ENCODE data around the gene SMG6.

The SMG6 gene

GRCh38 chr17:2194889-2195335 lies 108.7 kb downstream of the SMG6 start:
- TF ChIP-seq, protein P1, sequence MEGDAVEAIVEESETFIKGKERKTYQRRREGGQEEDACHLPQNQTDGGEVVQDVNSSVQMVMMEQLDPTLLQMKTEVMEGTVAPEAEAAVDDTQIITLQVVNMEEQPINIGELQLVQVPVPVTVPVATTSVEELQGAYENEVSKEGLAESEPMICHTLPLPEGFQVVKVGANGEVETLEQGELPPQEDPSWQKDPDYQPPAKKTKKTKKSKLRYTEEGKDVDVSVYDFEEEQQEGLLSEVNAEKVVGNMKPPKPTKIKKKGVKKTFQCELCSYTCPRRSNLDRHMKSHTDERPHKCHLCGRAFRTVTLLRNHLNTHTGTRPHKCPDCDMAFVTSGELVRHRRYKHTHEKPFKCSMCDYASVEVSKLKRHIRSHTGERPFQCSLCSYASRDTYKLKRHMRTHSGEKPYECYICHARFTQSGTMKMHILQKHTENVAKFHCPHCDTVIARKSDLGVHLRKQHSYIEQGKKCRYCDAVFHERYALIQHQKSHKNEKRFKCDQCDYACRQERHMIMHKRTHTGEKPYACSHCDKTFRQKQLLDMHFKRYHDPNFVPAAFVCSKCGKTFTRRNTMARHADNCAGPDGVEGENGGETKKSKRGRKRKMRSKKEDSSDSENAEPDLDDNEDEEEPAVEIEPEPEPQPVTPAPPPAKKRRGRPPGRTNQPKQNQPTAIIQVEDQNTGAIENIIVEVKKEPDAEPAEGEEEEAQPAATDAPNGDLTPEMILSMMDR (conservative IDR thresholded peaks at IDR 0.05) = no peak
- H3K27ac ChIP-seq = no peak overlapping the region

GRCh38 chr17:2192367-2193057 lies 111.1 kb downstream of the SMG6 start:
- TF ChIP-seq, protein P1 (conservative IDR thresholded peaks at IDR 0.05) = no peak
- H3K27ac ChIP-seq = no peak overlapping the region

DNA sequence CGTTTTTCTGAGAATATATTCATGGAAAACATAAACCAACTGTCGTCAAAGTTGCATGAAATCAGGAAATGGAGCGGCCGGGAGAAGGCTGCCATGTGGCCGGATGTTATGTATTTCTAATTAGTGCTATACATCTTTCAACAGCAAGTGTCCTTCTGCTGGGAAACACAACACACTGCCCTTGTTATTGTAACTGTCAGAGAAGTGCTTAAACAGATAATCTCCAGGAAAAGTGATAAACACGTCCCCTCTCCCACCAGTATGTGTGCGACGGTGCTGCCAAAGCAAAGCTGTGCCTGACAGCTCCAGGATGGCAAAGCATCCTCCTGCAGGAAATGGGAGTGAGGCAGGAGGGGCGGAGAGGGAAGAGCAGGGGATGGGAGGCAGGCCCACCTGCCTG lies 111.8 kb downstream of the SMG6 start:
- TF ChIP-seq, protein P1 (conservative IDR thresholded peaks at IDR 0.05) = no peak
- no peak overlapping the region for H3K27ac ChIP-seq

- no peak overlapping the region for H3K27ac ChIP-seq
- TF ChIP-seq, protein P1 (conservative IDR thresholded peaks at IDR 0.05) = no peak
These were observed 112.4 kb downstream of the SMG6 start for GRCh38 chr17:2191227-2191626.

DNA sequence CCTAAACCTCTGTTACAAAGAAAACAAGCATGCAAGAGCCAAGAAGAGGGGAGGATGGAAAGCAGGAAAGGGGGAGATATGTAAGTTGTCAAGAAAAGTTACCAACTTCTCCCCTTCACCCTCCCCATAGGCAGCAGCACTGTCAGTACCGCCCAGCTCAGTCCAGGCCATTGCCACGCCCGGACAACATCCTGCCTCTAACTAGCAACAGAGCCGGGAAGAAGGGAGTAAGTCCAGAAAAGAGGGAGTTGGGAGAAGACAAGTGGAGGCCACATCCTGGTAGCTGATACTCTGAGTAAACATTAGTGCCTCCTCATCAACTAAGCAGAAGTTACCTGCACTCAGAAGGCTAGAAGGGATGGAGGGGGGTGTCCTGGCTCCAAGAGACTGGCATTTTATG lies 113.6 kb downstream of the SMG6 start:
- TF ChIP-seq, protein P1 (conservative IDR thresholded peaks at IDR 0.05) = no peak
- no peak overlapping the region for H3K27ac ChIP-seq

DNA sequence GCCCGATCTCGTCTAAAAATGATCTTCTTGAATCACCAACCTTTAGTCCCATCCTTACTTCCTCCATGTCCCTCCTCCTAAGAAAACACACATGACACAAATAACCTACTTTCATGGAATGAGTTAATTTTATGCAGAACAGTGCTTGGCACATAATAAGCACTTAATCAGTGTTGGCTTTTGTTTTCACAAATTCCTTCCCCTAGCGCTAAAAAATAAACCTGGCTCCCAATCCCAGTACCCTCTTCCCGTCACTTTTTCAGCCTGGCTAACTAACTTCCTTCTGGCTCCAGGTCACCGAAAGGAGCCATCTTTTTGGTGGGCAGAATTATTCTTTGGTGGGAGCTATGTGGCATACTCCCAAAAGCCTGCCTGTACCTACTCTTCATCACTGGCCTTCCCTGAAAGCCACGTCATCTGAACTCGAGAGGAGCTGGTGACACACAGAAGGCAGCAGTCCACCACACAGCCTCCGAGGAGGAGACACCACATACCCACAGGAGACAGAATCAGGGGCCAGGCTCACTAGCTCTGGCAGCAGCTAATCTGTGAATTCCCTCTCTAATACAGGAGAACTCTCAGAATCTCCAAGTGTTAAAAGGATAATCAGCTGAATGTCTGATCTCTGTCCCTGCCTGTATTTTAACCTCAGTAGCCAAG lies 114.5 kb downstream of the SMG6 start:
- H3K27ac ChIP-seq = no peak overlapping the region
- TF ChIP-seq, protein P1 (conservative IDR thresholded peaks at IDR 0.05) = no peak

DNA sequence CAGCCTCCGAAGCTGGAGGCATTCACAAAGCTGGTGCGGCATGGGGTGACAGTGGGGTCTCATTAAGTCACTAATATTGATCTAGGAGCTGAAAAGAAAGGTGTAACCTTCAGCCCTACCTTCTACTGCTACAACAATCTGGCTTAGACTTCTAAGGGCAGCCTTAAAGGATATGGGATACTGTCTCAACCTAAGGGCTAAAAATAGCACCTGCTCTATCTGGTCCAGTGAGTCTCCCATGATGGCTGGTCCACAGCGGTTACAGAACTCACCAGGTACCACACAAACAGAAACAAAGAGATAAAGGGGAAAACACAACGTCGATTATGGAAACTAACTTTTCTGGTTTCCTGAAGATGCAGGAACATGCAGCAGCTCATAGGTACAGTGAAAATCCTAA lies 115.8 kb downstream of the SMG6 start:
- TF ChIP-seq, protein P1 (conservative IDR thresholded peaks at IDR 0.05) = no peak
- H3K27ac ChIP-seq = no peak overlapping the region
